GM23248 (cell line): ENCODE results near the gene CRIP1.

Experiments
- EZH2 ChIP-seq: fragments of 200-600 bp; sonication (generic); IDR thresholded peaks from 2 replicates; pipeline ENCODE4 v1.6.1; 2018; ENCODE audit warnings: antibody characterized with exemption, mild to moderate bottlenecking; ENCODE audit not compliant: insufficient read depth, poor library complexity, severe bottlenecking
- EZH2phosphoT487 ChIP-seq: fragments of 200-600 bp; sonication (generic); IDR thresholded peaks from 2 replicates; pipeline ENCODE4 v1.6.1; 2018; ENCODE audit warnings: antibody characterized with exemption, moderate library complexity, mild to moderate bottlenecking, low read depth; ENCODE audit not compliant: insufficient read depth

DNA sequence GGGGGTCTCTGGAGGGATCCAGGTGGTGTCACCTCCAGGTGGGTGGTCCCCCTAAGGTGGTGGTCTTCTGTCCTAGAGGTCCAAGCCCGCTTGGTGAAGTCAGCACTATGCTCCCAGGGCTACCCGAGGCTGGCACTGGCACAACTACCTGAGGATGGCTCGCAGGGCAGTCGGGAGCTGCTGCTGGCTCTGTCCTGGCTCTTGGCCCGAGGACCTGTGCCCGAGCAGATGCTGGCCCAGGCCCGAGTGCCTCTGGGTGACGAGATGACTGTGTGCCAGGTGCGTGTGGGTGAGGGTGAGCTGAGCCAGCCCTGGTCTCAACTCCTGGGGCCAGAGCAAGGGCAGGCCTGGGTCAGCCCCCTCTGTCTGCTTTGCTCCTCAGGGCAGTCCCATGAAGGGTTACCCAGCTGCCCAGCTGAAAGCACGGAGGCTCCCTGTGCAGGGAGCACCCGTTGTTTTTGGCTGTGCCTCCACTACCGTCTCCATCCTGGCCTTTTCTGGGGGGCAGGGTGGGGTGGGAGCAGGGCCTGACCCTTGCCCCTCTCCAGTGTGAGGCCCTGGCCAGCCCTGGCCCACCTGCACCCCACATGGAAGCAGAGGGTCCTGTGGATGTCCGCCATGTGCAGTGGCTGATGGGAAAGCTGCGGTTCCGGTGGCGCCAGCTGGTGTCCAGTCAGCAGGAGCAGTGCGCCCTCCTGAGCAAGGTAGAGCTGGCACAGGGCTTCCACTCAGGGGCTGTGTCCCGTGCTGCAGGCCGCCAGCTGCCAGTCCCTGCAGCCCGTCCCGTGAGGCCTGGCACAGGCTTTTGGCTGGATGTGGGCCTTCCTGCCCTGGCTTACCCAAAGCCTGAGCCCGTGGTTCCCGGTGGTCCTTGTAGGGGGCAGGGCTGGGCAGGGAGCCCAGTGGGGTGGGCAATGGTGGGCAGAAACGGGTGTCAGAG is 5.6 kb downstream of the CRIP1 start:
- no peak for TF ChIP-seq EZH2
- TF ChIP-seq EZH2phosphoT487: no peak
